Upper lobe of left lung (tissue), 4 donors: ENCODE data around the gene TMEM218.

Experiments used
- POLR2AphosphoS5 ChIP-seq, 2 donors: sonication (generic); formaldehyde crosslinking; IDR thresholded peaks; one replicate each; pipeline ENCODE4 v1.5.1; 2017; ENCODE audit warnings: antibody characterized with exemption in 2 of 2
- TF ChIP-seq, protein P1 (sequence below), 6 experiments: fragments of 450-650 bp in 4 of 6; fragments of 200-600 bp in 2 of 6; sonication (generic) in 2 of 6; IDR thresholded peaks; one replicate each; pipeline ENCODE4 v1.5.1; 2016 to 2019; ENCODE audit warnings: antibody characterized with exemption in 6 of 6

DNA sequence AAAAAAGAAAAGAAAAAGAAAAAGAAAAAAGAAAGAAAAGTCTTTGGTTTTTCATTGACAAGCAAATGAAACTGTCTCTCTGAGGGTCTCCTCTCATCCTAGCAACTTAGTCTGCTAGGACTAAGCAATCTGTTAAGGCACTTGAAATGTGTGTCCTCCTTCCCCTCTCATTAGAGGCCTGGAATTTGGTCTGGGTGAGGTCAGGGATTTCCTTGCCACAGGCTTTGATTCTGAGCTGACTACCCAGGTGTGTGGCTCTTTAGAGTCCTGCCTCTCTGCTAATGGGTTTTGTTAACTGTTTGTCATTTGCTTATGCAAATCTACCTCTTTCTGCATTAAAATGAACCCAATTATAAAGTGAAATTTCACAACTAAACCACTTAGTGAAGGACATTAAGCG lies 34.8 kb upstream of the TMEM218 start:
- TF ChIP-seq, protein P1, sequence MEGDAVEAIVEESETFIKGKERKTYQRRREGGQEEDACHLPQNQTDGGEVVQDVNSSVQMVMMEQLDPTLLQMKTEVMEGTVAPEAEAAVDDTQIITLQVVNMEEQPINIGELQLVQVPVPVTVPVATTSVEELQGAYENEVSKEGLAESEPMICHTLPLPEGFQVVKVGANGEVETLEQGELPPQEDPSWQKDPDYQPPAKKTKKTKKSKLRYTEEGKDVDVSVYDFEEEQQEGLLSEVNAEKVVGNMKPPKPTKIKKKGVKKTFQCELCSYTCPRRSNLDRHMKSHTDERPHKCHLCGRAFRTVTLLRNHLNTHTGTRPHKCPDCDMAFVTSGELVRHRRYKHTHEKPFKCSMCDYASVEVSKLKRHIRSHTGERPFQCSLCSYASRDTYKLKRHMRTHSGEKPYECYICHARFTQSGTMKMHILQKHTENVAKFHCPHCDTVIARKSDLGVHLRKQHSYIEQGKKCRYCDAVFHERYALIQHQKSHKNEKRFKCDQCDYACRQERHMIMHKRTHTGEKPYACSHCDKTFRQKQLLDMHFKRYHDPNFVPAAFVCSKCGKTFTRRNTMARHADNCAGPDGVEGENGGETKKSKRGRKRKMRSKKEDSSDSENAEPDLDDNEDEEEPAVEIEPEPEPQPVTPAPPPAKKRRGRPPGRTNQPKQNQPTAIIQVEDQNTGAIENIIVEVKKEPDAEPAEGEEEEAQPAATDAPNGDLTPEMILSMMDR (IDR thresholded peaks at IDR 0.05), result no peak
- TF ChIP-seq POLR2AphosphoS5 (IDR thresholded peaks at IDR 0.05), result no peak
